ENCODE data around the gene CST9.

Gene CST9

GRCh38 chr20:23566199-23566932 lies 39.4 kb downstream of the CST9 start:
- H3K4me1 ChIP-seq (ENCODE audit: low read length), result no peaks in the 10 kb centered on the region
- no peak for TF ChIP-seq CTCF (IDR thresholded peaks at IDR 0.05; ENCODE audit: low read length)
- no peak for TF ChIP-seq EZH2 (optimal IDR thresholded peaks at IDR 0.05; ENCODE audit: low read depth, low read length)
- no peak for TF ChIP-seq EZH2phosphoT487 (IDR thresholded peaks at IDR 0.05; ENCODE audit: low read length)
- DNase-seq, result no peak
- H3K9ac ChIP-seq (ENCODE audit: low read length), result no peak overlapping the region
- H3K79me2 ChIP-seq (ENCODE audit: low read length), result no peaks in the 10 kb centered on the region
- no peaks in the 10 kb centered on the region for H3K9me3 ChIP-seq (replicated peaks; ENCODE audit: insufficient read depth, low read length)
- H2AFZ ChIP-seq (ENCODE audit: low read length), result no peak overlapping the region
- H3F3A ChIP-seq (ENCODE audit: insufficient read depth, low read length), result no peaks in the 10 kb centered on the region
- H3K4me3 ChIP-seq (ENCODE audit: low read length), result no peak overlapping the region
- H3K36me3 ChIP-seq (replicated peaks; ENCODE audit: insufficient read depth, low read length), result no peaks in the 10 kb centered on the region
- H3K27me3 ChIP-seq (replicated peaks; ENCODE audit: insufficient read depth, low read length), result no peaks in the 10 kb centered on the region
- no peaks in the 10 kb centered on the region for H4K20me1 ChIP-seq (ENCODE audit: insufficient read depth, low read length)
- no peaks in the 10 kb centered on the region for H3K9me2 ChIP-seq (replicated peaks; ENCODE audit: insufficient read depth, low read length)
- H3K4me2 ChIP-seq (ENCODE audit: low read depth, low read length), result no peak overlapping the region
- no peak overlapping the region for H3K27ac ChIP-seq (ENCODE audit: low read length)

GRCh38 chr20:23565503-23566045 lies 40.1 kb downstream of the CST9 start:
- Histone ChIP-seq H3K4me3 (ENCODE audit: low read length) (no peak overlapping the region), H3K9ac (ENCODE audit: low read length) (no peak overlapping the region), H3K9me2 (replicated peaks; ENCODE audit: insufficient read depth, low read length) (no peaks in the 10 kb centered on the region), H3F3A (ENCODE audit: insufficient read depth, low read length) (no peaks in the 10 kb centered on the region), H3K4me1 (ENCODE audit: low read length) (no peaks in the 10 kb centered on the region), H3K36me3 (replicated peaks; ENCODE audit: insufficient read depth, low read length) (no peaks in the 10 kb centered on the region), H2AFZ (ENCODE audit: low read length) (no peak overlapping the region), H3K27ac (ENCODE audit: low read length) (no peak overlapping the region), H3K27me3 (replicated peaks; ENCODE audit: insufficient read depth, low read length) (no peaks in the 10 kb centered on the region), H3K4me2 (ENCODE audit: low read depth, low read length) (no peak overlapping the region), H3K9me3 (replicated peaks; ENCODE audit: insufficient read depth, low read length) (no peaks in the 10 kb centered on the region), H3K79me2 (ENCODE audit: low read length) (no peaks in the 10 kb centered on the region), H4K20me1 (ENCODE audit: insufficient read depth, low read length) (no peaks in the 10 kb centered on the region)
- TF ChIP-seq CTCF (IDR thresholded peaks at IDR 0.05; ENCODE audit: low read length) (no peak), EZH2 (optimal IDR thresholded peaks at IDR 0.05; ENCODE audit: low read depth, low read length) (no peak), EZH2phosphoT487 (IDR thresholded peaks at IDR 0.05; ENCODE audit: low read length) (no peak)
- DNase-seq, result no peak

- H3K36me3 ChIP-seq (replicated peaks; ENCODE audit: insufficient read depth, low read length), result no peaks in the 10 kb centered on the region
- no peak for DNase-seq
- no peaks in the 10 kb centered on the region for H3F3A ChIP-seq (ENCODE audit: insufficient read depth, low read length)
- no peaks in the 10 kb centered on the region for H4K20me1 ChIP-seq (ENCODE audit: insufficient read depth, low read length)
- no peak overlapping the region for H3K9ac ChIP-seq (ENCODE audit: low read length)
- no peaks in the 10 kb centered on the region for H3K9me3 ChIP-seq (replicated peaks; ENCODE audit: insufficient read depth, low read length)
- H3K9me2 ChIP-seq (replicated peaks; ENCODE audit: insufficient read depth, low read length), result no peaks in the 10 kb centered on the region
- H3K4me2 ChIP-seq (ENCODE audit: low read depth, low read length), result no peak overlapping the region
- H3K4me3 ChIP-seq (ENCODE audit: low read length), result no peak overlapping the region
- H3K27ac ChIP-seq (ENCODE audit: low read length), result no peak overlapping the region
- TF ChIP-seq EZH2 (optimal IDR thresholded peaks at IDR 0.05; ENCODE audit: low read depth, low read length) (no peak), EZH2phosphoT487 (IDR thresholded peaks at IDR 0.05; ENCODE audit: low read length) (no peak), CTCF (IDR thresholded peaks at IDR 0.05; ENCODE audit: low read length) (no peak)
- H3K79me2 ChIP-seq (ENCODE audit: low read length), result no peaks in the 10 kb centered on the region
- no peaks in the 10 kb centered on the region for H3K27me3 ChIP-seq (replicated peaks; ENCODE audit: insufficient read depth, low read length)
- no peaks in the 10 kb centered on the region for H3K4me1 ChIP-seq (ENCODE audit: low read length)
- no peak overlapping the region for H2AFZ ChIP-seq (ENCODE audit: low read length)
These were observed 40.8 kb downstream of the CST9 start for GRCh38 chr20:23564927-23565326.
